Vagina (tissue), 2 donors: Measurements from ENCODE around the gene HPN.

ENCODE experiments used
- CTCF ChIP-seq, 3 experiments: fragments of 450-650 bp in 2 of 3; fragments of 200-600 bp in 1 of 3; sonication (generic) in 1 of 3; IDR thresholded peaks; one replicate each; pipeline ENCODE4 v1.5.1; 2017 to 2019; ENCODE audit warnings: antibody characterized with exemption in 3 of 3, mild to moderate bottlenecking in 2 of 3, moderate library complexity in 2 of 3
- POLR2AphosphoS5 ChIP-seq, 2 donors: sonication (generic); formaldehyde crosslinking; IDR thresholded peaks; one replicate each; pipeline ENCODE4 v1.9.0; 2017; ENCODE audit warnings: antibody characterized with exemption in 2 of 2, mild to moderate bottlenecking in 2 of 2, low read depth in 1 of 2; ENCODE audit not compliant: insufficient read depth in 1 of 2

DNA sequence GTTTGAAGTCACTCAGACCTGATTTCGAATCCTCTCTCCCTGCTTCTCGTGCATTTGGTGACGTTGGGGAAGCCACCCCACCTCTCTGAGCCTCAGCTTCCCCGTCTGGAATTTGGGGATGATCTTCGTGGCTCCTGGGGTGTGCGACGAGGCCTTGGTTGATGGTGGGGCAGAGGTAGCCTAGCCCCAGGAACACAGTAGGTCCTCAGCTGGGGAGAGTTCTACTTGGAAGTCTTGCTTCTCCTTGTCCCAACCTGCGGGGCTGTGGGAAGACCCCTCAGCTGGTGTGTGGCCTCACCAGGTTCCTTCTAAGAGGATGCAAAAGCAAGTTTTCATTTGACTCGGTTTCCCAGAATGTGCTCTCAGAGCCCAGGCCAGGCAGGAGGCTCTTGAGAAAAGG is 13.1 kb downstream of the HPN start:
- TF ChIP-seq CTCF (IDR thresholded peaks at IDR 0.05) = no peak
- no peak for TF ChIP-seq POLR2AphosphoS5 (IDR thresholded peaks at IDR 0.05; ENCODE audit: insufficient read depth in 1 of 2, low read depth in 1 of 2)
